HG03571 (cell line): ENCODE measurements around the gene SEPTIN2.
A peak's percentile ranks its signal among the peaks of the same experiment; 100 is the strongest.
"Not testable (repeated sequence)": the region's sequence is repeated elsewhere in the genome, so short reads cannot be mapped to it uniquely, and the experiment has no call there.

ENCODE experiments used
- ATAC-seq: cut with Tn5 transposase; IDR thresholded peaks from one replicate; pipeline ENCODE4 v1.9.1; 2021; ENCODE audit not compliant: unreplicated experiment

The SEPTIN2 gene

DNA sequence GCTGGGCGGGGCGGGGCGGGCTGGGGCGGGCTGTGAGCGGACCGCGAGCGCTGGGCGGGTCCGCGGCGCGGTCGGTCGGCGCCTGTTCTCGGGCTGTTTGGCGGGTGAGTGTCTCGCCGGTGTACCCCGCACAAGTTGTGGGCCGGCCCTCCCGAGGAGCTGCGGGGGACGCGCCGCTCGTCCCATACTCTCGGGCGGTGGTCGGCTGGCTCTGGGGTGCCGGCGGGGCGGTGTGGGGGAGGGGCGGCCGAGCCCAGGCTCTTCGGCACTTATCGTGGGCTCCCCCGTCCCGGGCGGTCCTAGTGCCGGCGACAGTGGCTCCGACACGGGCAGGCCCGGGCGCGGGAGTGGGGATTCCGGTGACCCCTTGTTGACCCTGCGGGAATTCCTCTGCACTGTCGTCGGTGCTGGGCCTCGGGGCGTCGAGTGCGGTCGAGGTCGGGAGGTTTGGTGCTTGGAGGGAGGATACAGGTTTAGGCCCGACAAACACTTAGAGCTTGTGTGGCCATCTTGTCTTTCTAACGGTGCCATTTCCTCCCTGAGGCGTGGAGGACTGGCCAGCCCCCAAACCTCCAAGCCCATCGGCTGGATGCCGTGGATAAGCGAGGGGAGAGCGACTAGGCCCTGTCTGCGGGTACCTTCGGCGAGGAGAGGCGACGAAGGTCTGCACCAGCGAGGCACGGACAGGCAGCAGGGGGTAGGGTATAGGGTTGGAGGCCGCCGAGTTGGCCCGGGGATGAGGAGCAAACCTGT is at the start of gene SEPTIN2:
SEPTIN2 (plus strand) TSS at position 47 of the 753 bp plus-strand sequence. CDS start 8,308 bp downstream, outside the sequence.
- peak; percentile 38 for ATAC-seq

DNA sequence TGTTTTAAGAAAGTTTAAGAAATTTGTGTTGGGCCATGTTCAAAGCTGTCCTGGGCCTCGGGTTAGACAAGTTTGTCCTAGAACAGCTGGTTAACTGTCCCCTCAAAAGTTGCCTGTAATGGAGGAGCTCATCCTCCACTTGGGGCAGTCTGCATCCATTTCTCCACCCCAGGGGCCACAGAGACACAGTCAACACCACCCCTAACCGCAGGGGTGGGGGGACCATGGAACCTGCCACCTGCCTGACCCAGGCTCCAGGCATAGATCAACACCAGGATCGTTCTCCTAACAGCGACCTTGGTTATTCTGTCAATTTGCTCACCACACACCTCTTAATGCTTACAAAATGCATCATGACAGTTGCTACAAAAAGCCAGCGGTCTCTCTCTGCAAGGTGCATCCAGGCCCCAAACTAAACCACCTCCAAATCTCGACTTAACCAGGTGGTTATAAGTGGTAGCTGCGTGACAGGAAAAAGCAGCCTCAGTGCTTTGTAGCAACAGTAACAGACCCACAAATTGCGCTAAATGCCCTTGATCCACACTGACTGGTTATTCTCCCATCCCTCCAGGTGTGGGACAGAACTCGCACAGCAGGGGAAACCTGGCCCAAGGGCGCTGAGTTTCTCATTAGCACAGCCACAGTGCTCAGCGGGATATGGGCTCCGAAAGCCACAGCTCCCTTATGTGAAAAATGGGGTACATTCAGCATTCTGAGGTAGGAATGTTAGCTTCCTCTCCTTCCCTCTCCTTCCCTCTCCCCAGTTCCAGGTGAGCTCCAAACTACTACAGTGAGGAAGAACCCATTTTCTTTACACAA is 48.3 kb upstream of the SEPTIN2 start:
- ATAC-seq = no peak

DNA sequence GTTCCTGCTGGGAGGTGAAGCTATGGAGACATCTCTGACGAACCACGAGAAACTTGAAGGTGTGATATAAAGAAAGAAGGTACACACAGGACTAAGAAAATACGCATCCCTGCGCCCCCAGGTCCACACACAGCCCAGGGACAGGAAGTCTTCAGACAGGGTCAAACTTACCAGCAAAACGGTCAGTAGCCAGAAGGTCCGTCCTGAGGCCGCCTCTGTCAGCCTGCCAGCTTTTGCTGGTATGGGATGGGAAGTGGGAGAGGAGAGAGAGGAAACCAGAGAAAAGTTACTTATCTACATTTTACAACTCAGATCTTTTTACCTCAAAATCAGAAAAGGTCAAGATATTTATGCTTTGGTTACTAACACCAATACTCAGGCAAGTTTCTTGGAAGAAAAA is 47.4 kb upstream of the SEPTIN2 start:
- ATAC-seq = no peak

DNA sequence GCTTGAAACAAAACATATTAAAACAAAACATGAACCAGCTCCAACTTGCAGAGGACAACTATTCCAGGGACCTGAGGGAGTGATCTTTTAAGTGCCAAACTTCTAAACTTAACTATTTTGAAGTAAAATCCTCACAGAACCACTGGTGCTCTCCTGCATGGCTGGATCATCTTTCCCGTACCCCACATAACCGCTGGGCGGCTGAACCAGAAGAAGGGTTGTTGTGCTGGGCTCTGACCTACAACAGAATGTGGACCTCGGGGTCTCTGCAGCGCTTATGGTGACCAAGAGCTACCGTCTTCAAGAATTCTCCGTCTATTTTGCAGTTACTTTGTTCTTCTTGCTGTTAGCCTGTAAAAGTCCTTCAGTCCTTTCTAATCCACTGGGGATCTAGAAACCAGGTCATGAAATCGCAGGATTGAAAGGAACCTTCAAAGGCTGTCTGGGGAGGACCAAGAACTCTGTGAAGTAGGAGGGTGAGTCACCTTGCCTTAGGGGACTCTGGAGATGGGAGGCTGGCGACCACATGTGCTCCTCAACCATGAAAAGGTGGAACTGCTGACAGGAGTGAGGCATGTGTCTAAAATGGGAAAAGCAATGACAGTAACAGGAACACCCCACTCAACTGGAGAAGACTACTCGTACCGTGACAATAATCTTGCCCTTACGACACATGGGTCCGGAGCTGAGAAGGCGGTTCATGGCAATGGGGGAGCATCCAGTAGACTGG is 46.8 kb upstream of the SEPTIN2 start:
- no peak for ATAC-seq

GRCh38 chr2:241269707-241270520 is 45.8 kb upstream of the SEPTIN2 start:
- no peak for ATAC-seq

DNA sequence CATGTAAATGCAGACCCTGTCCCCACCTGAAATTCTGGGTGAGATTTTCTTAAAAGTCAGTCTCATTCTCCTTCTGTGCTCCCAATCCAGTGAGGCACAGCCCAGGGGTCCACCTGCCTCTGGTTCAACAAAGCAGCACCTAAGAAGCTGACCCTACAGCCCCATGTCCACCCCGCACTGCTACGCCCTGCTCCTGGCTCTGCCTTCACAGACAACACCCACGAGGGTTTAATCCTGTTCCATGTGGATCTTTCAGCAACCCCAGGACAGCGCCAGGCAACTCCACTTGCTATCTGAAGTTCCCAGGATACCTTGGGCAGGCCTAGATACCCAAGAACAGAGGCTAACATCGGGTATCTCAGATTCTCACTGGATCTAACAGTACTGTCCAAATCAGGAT is 45.2 kb upstream of the SEPTIN2 start:
- ATAC-seq = no peak

- peak; percentile 37 for ATAC-seq
Observed at GRCh38 chr2:241271706-241272302, 43.9 kb upstream of the SEPTIN2 start.

- peak; percentile 48 for ATAC-seq
Observed at GRCh38 chr2:241272303-241273209, 43.2 kb upstream of the SEPTIN2 start.

- ATAC-seq = no peak
Observed at GRCh38 chr2:241273210-241274020, 42.3 kb upstream of the SEPTIN2 start.

- ATAC-seq = no peak
Observed at GRCh38 chr2:241274127-241274526, 41.6 kb upstream of the SEPTIN2 start.

GRCh38 chr2:241275504-241275903 is 40.2 kb upstream of the SEPTIN2 start:
- ATAC-seq = no peak

GRCh38 chr2:241275910-241276309 is 39.8 kb upstream of the SEPTIN2 start:
- ATAC-seq = no peak

DNA sequence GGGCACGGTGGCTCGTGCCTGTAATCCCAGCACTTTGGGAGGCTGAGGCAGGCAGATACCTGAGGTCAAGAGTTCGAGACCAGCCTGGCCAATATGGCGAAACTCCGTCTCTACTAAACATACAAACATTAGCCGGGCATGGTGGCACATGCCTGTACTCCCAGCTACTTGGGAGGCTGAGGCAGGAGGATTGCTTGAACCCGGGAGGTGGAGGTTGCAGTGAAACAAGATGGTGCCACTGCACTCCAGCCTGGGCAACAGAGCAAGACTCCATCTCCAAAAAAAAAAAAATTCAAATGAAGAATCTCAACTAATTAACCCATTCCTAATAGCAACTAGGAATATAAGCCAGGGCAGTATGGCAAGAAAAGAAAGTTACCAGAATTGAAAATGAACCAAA is 37.4 kb upstream of the SEPTIN2 start:
- ATAC-seq = not testable (repeated sequence)

DNA sequence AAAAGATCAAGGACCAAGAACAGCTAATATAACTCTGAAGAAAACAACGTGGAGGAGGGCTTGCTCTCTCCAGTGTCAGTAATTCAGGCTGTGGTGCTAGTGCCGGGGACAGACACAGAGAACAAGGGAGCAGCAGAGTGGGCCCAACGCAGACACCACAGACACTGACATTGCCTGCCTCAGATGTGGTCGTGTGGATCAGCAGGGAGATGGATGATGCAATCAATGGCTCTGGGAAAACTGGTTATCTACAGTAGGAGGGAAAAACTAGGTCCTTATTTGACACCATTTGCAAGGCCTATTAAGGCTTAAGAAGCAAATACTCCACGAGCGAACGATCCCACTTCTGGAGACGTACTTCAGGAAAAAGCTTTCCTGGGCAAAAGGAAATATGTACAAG is 36.3 kb upstream of the SEPTIN2 start:
- ATAC-seq = no peak

- ATAC-seq = no peak
Observed at GRCh38 chr2:241279828-241280227, 35.9 kb upstream of the SEPTIN2 start.

DNA sequence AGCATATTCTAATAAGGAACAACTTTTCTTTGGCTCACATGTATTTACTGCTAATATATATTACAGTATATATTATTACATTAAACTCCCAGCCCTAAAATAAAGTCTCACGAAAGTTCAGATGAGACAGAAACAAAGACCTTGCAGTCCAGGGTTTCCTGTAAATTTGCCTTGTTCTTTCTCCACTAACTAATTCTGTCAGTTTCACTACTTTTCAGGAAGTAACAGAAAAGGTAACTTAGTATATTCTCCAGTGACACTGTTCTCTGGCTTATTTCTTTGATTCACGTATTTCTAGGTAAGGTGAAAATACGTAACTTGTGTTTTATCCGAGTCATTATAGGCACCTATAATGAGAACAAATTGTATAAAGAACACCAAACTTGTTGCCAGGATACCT is 35.4 kb upstream of the SEPTIN2 start:
- ATAC-seq = no peak

DNA sequence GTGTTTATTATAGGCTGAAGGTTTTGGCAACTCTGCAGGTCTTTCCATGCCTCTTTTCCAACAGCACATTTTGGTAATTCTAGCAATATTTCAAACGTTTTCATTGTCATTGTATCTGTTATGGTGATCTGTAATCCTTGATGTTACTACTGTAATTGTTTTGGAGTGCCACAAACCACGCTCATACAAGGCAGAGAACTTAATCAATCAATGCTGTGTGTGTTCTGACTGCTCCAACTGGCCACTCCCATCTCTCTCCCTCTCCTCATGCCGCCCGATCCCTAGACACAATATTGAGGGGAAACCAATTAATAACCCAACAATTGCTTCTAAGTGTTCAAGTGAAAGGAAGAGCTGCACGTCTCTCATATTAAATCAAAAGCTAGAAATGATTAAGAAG is 33.2 kb upstream of the SEPTIN2 start:
- no peak for ATAC-seq

- ATAC-seq = no peak
Observed at GRCh38 chr2:241285596-241285995, 30.1 kb upstream of the SEPTIN2 start.
